Caki2 (cell line): ENCODE data around the gene SPIN2B. TPM values are rescaled to one million over a fixed set of nuclear protein-coding genes. Genes with fewer than 3 reads are reported as not detected.
"Not testable (repeated sequence)": the region's sequence is repeated elsewhere in the genome, so short reads cannot be mapped to it uniquely, and the experiment has no call there.

Source experiments
- DNase-seq: peaks from one replicate; pipeline ENCODE4 v3.0.0-alpha.2; 2015; ENCODE audit warnings: low read depth
- in situ Hi-C: cut with HindIII; loops from 2 replicates; pipeline ENCODE4 v1.10.0; 2016; ENCODE audit warnings: low sequenced_read_pairs, low pct_unique_long_range_greater_than_20kb, mixed read lengths
- total RNA-seq: library from RNA; depleted of rRNA; stranded (reverse); fragments of >200 nt; shearing (Covaris generic); gene quantifications from 2 replicates; pipeline ENCODE4 v1.2.3, GENCODE V29; 2014; ENCODE audit warnings: low replicate concordance; rRNA removed

The SPIN2B gene
- total RNA-seq, 1 experiment from 2014 or later: 23.0 TPM

DNA sequence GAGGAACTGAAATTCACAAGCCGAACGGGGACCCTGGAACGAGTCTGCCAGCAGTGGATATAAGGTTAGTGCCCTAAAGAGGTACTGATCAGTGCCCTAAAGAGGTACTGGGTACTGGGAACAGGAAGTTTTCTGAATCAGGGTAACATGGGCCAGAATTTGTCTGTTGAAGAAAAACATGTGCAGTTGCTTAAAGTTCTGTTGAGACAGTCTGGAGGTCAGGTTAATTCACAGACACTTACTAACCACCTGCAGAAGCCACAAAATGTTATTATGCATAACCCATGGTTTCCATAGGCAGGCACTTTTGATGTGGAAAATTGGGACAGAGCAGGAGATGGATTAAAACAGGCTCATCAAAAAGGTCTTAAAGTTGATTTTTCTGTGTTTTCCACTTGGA, 17.9 kb downstream of the SPIN2B start:
- DNase-seq: no peak
- in situ Hi-C loops: no loop called here

DNA sequence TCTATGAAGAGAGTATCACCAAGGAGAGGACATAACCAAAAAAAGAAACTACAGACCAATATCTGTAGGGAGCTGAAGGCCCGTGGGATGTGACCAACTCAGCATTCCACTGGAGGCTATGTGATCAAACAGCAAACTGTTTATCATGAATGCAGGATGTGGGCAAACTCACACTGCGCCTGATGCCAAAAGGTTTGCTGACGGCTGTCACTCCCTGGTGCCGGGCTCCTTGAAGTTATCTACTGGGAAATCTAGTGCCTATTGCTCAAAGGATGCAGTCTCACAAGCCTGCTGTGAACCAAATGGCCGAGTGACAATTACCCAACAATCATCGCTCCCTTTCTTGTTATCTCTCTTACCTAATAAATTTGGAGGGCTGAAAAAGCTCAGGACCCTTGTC, 18.4 kb downstream of the SPIN2B start:
- in situ Hi-C loops, DNase-seq: not testable (repeated sequence)

DNA sequence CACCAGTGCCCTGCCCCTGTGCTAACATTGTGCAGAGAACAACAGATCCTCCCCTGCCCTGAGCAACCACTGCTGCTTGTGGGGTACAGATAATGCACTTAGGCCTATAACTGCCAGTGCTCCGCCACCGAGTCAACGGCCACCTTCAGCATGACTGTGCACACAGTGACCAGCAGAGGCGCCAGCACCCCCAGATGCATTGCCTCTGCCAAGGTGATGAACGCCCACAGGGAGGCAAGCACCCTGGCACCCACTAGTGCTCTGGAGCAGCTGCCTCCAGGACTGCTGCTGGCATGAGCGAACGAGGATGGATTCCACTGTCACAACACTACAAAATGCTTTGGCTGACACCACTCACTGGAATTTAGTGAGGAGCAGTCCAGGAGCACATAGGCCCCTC, 38.2 kb downstream of the SPIN2B start:
- no peak for DNase-seq
- in situ Hi-C loops: no loop called here

DNA sequence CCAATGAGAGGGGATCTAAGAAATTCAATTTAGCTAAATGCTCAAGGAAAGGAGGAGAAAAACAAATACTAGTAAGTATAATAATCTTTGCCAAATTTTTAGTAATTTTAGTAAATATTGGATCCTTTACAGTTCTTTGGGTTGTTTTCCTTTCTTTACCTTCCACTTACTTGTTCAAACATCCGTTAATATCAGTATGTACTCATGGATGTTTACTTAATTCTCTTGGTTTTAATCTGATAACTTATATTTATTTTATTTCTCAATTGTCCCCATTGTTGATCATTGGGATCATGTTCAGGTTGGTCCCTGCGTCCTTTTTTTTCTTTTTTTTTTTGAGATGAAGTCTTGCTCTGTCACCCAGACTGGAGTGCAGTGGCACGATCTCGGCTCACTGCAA, 46.9 kb downstream of the SPIN2B start:
- no peak for DNase-seq
- in situ Hi-C loops: no loop called here

DNA sequence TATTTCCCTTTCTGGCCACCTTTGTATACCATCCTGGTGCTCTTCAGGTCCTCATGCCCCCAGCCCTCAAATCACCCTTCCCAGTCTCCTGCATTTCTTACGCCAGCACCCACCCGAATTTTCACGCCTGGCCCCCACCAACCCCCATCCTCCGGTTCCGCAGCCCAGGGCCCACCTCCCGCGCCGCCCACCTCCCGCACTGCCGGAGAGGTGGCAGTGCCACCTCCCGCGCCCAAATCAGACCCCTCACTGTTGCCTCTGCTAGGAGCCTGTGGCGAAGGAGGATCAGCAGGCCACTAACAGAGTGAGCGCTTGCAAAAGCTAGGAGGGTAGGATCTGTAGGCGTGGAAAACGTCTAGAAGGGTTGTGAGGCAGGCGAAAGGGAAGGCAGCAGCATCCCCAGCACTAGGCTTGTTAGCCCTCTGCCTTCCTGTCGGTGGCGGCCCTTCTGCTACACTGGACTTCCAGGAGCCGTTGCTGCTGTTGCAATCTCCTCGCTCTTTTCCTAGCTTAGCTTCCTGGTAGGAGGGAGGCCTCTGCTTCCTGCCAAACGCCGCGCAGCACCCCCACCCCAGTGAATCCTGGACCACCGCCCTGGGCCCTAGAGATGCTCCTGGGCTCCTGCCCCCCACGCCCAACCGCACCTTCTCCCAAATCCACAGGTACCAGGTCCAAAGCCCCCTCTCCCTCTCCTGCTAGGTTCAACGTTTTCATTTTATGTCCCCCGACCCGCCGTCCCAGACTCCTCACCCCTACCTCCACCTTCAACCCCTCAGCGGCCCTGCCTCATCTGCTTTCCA, 51.0 kb downstream of the SPIN2B start:
- in situ Hi-C loops: no loop called here
- no peak for DNase-seq

Other genes with a start within 250 kb of the SPIN2B start
- 3.9 and 8.1 TPM in 2 replicates for gene SPIN3, start 126.0 kb downstream of the SPIN2B start, total RNA-seq
- 0.10 TPM in 1 of 2 replicates, not detected in the other for gene SPIN2A, start 15.8 kb upstream of the SPIN2B start, total RNA-seq
- 3.2 and 51.1 TPM in 2 replicates for gene FAAH2, start 165.2 kb upstream of the SPIN2B start, total RNA-seq